Neuron (in vitro differentiated cells): Measurements from ENCODE around the gene TTC23.

Experiments used
- H2AFZ ChIP-seq: one replicate; pipeline ENCODE4 v1.6.1; 2013; ENCODE audit warnings: low read depth, mild to moderate bottlenecking, inconsistent platforms, low read length, moderate library complexity
- H3K27me3 ChIP-seq: one replicate; pipeline ENCODE4 v1.6.1; 2013; ENCODE audit warnings: low read length; ENCODE audit not compliant: insufficient read depth
- H3K36me3 ChIP-seq: one replicate; pipeline ENCODE4 v1.6.1; 2013; ENCODE audit warnings: low read length; ENCODE audit not compliant: insufficient read depth
- H3K4me1 ChIP-seq: one replicate; pipeline ENCODE4 v1.6.1; 2013; ENCODE audit warnings: low read length; ENCODE audit not compliant: insufficient read depth
- H3K4me3 ChIP-seq: 2 replicates; pipeline ENCODE4 v1.5.1; 2013; ENCODE audit warnings: mild to moderate bottlenecking, low read length, moderate library complexity
- H3K9me3 ChIP-seq: one replicate; pipeline ENCODE4 v1.6.1; 2013; ENCODE audit warnings: low read length

Gene TTC23

GRCh38 chr15:99249270-99249841, at the start of gene TTC23:
Gene TTC23 (minus strand): TSS chr15:99249581. CDS start chr15:99228712, 20,869 bp downstream.
- Histone ChIP-seq H3K27me3 (no peaks in the 10 kb centered on the region), H2AFZ (peak within 1 kb of the TSS; percentile 71), H3K36me3 (no peaks in the 10 kb centered on the region), H3K4me3 (peak within 1 kb of the TSS; percentile 81), H3K4me1 (peaks cover 15% of the 10 kb centered on the region), H3K9me3 (no peaks in the 10 kb centered on the region)

- H2AFZ ChIP-seq, result no peak overlapping the region
- no peaks in the 10 kb centered on the region for H3K4me1 ChIP-seq
- H3K4me3 ChIP-seq, result no peak overlapping the region
- no peaks in the 10 kb centered on the region for H3K36me3 ChIP-seq
- peaks cover 5% of the 10 kb centered on the region for H3K9me3 ChIP-seq
- H3K27me3 ChIP-seq, result no peaks in the 10 kb centered on the region
These were observed 47.0 kb upstream of the TTC23 start for GRCh38 chr15:99296386-99296785.

GRCh38 chr15:99295840-99296239, 46.5 kb upstream of the TTC23 start:
- Histone ChIP-seq H3K36me3 (no peaks in the 10 kb centered on the region), H3K4me3 (no peak overlapping the region), H3K27me3 (no peaks in the 10 kb centered on the region), H3K4me1 (no peaks in the 10 kb centered on the region), H2AFZ (no peak overlapping the region), H3K9me3 (peaks cover 5% of the 10 kb centered on the region)

GRCh38 chr15:99291643-99292042, 42.3 kb upstream of the TTC23 start:
- no peak overlapping the region for H3K4me3 ChIP-seq
- H3K27me3 ChIP-seq, result no peaks in the 10 kb centered on the region
- peaks cover 1% of the 10 kb centered on the region for H3K36me3 ChIP-seq
- peaks cover 5% of the 10 kb centered on the region for H3K9me3 ChIP-seq
- H3K4me1 ChIP-seq, result no peaks in the 10 kb centered on the region
- H2AFZ ChIP-seq, result no peak overlapping the region

GRCh38 chr15:99283717-99284116, 34.3 kb upstream of the TTC23 start:
- no peaks in the 10 kb centered on the region for H3K27me3 ChIP-seq
- no peaks in the 10 kb centered on the region for H3K36me3 ChIP-seq
- H3K4me3 ChIP-seq, result no peak overlapping the region
- no peaks in the 10 kb centered on the region for H3K9me3 ChIP-seq
- no peak overlapping the region for H2AFZ ChIP-seq
- no peaks in the 10 kb centered on the region for H3K4me1 ChIP-seq

GRCh38 chr15:99282586-99282985, 33.2 kb upstream of the TTC23 start:
- Histone ChIP-seq H2AFZ (no peak overlapping the region), H3K27me3 (no peaks in the 10 kb centered on the region), H3K4me1 (no peaks in the 10 kb centered on the region), H3K4me3 (no peak overlapping the region), H3K36me3 (no peaks in the 10 kb centered on the region), H3K9me3 (no peaks in the 10 kb centered on the region)

- Histone ChIP-seq H3K36me3 (no peaks in the 10 kb centered on the region), H3K4me1 (no peaks in the 10 kb centered on the region), H2AFZ (no peak overlapping the region), H3K9me3 (no peaks in the 10 kb centered on the region), H3K27me3 (no peaks in the 10 kb centered on the region), H3K4me3 (no peak overlapping the region)
These were observed 32.7 kb upstream of the TTC23 start for GRCh38 chr15:99282121-99282520.

- Histone ChIP-seq H3K4me3 (no peak overlapping the region), H3K9me3 (no peaks in the 10 kb centered on the region), H3K4me1 (no peaks in the 10 kb centered on the region), H3K27me3 (no peaks in the 10 kb centered on the region), H3K36me3 (no peaks in the 10 kb centered on the region), H2AFZ (no peak overlapping the region)
These were observed 30.4 kb upstream of the TTC23 start for GRCh38 chr15:99279827-99280226.

- no peaks in the 10 kb centered on the region for H3K4me1 ChIP-seq
- H3K36me3 ChIP-seq, result no peaks in the 10 kb centered on the region
- no peak overlapping the region for H2AFZ ChIP-seq
- no peaks in the 10 kb centered on the region for H3K27me3 ChIP-seq
- H3K9me3 ChIP-seq, result no peaks in the 10 kb centered on the region
- no peak overlapping the region for H3K4me3 ChIP-seq
These were observed 29.9 kb upstream of the TTC23 start for GRCh38 chr15:99279290-99279689.

GRCh38 chr15:99275525-99276128, 26.2 kb upstream of the TTC23 start:
- Histone ChIP-seq H3K4me3 (no peak overlapping the region), H2AFZ (no peak overlapping the region), H3K9me3 (no peaks in the 10 kb centered on the region), H3K27me3 (no peaks in the 10 kb centered on the region), H3K36me3 (no peaks in the 10 kb centered on the region), H3K4me1 (no peaks in the 10 kb centered on the region)

GRCh38 chr15:99275061-99275460, 25.7 kb upstream of the TTC23 start:
- Histone ChIP-seq H3K36me3 (no peaks in the 10 kb centered on the region), H2AFZ (no peak overlapping the region), H3K4me3 (no peak overlapping the region), H3K9me3 (no peaks in the 10 kb centered on the region), H3K27me3 (no peaks in the 10 kb centered on the region), H3K4me1 (no peaks in the 10 kb centered on the region)

GRCh38 chr15:99273801-99274200, 24.4 kb upstream of the TTC23 start:
- Histone ChIP-seq H3K9me3 (no peaks in the 10 kb centered on the region), H3K36me3 (no peaks in the 10 kb centered on the region), H3K27me3 (no peaks in the 10 kb centered on the region), H2AFZ (no peak overlapping the region), H3K4me1 (no peaks in the 10 kb centered on the region), H3K4me3 (no peak overlapping the region)

GRCh38 chr15:99268431-99268830, 19.1 kb upstream of the TTC23 start:
- H3K27me3 ChIP-seq, result no peaks in the 10 kb centered on the region
- H3K9me3 ChIP-seq, result no peaks in the 10 kb centered on the region
- H3K36me3 ChIP-seq, result no peaks in the 10 kb centered on the region
- no peak overlapping the region for H3K4me3 ChIP-seq
- H2AFZ ChIP-seq, result no peak overlapping the region
- no peaks in the 10 kb centered on the region for H3K4me1 ChIP-seq

GRCh38 chr15:99267957-99268356, 18.6 kb upstream of the TTC23 start:
- no peak overlapping the region for H3K4me3 ChIP-seq
- H2AFZ ChIP-seq, result no peak overlapping the region
- no peaks in the 10 kb centered on the region for H3K36me3 ChIP-seq
- no peaks in the 10 kb centered on the region for H3K9me3 ChIP-seq
- no peaks in the 10 kb centered on the region for H3K27me3 ChIP-seq
- no peaks in the 10 kb centered on the region for H3K4me1 ChIP-seq
